ENCODE data around the gene DYNC1I1.
"Not testable (repeated sequence)": the region's sequence is repeated elsewhere in the genome, so short reads cannot be mapped to it uniquely, and the experiment has no call there.

The DYNC1I1 gene

DNA sequence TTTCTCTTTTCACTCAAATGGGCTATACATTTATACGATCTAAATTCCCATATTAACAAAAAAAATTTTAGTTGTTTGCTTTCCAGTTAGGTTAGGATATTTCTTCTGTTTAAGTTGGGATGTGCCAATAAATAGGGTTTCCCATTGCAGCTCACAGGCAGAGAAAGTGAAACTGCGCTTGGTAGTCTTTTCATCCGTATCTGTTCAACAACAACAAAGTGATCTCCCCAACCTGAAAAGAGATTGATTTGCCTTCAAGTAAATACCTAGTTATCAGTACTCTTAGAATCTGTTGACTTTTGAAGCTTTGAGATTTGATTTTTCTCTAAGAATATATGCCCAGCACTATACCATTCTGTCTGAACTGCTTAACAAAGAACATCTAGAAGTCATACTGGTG, 143.4 kb downstream of the DYNC1I1 start:
- DNase-seq: no peak

DNA sequence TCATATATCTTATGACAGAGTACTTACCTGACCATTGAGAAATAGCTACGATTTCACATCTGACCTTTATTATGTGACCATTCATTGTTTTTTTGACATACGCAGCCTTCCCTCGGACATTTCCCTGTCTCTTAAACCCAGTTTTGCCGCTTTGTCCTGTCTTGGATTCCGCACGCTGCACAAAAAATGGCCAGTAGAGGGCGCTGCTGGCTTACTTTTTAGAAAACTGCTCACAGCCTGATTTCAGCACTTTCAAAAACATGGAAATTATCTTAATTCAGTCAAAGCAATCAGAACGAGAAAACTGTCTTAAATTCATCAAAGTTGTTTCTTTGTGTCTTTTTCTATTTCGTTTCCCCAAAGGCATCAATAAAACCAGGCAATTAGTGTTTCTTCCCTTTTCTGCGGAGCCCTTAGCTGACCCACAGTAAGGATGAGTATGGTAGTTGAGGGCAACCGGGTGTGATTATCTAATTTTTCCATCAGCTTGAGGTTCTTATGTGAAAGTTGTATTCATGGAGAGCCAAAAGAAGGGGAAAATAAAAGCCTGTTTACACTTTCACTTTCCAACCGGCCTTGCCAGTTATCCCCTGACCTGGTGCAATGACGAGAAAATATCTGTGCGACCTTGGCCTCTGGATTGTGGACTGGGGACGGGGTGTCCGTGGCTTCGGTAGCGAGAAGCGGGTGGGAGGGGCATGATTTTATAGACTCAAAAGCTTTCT, 144.4 kb downstream of the DYNC1I1 start:
- DNase-seq: peak; percentile 6 to 68 (median 54)

DNA sequence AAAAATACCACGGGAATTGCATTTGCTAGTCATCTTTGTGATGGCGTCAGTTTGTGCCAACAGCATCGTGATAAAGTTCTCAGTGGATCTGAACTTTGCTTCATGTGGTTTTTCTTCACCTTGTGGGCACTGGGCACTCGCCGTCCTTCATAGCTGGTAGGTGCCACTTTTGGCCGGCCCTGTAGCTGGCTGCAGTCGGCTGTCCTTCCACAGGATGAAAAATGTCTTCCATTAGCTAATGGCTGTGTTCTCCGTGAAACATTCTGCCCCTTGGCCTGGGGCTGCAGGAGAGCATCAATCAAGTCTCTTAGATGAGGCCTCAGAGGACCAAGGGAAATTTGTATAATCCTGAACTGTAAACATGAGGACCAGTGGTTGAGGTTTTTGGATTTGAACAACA, 145.3 kb downstream of the DYNC1I1 start:
- no peak for DNase-seq

DNA sequence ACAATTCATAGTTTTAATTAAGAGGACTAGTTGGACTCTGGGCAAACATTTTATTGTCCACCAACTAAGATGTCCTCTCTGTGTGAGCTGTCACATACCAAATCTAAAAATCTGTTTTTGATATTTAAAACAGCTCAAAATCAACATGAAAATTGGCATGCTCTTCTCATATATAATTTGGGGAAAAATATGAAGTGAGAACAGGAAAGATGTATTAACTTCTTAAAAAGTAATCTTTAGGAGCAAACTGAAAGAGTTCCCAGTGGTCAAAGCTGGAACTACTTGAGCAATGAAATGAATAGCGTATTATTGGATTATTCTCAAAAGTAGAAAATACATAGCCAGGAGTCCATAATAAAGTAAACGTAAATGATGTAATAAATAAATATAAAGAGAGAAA, 147.2 kb downstream of the DYNC1I1 start:
- no peak for DNase-seq

- DNase-seq: peak in 1 of 5 experiments; percentile 56
Observed at GRCh38 chr7:95921543-95921942, 149.2 kb downstream of the DYNC1I1 start.

DNA sequence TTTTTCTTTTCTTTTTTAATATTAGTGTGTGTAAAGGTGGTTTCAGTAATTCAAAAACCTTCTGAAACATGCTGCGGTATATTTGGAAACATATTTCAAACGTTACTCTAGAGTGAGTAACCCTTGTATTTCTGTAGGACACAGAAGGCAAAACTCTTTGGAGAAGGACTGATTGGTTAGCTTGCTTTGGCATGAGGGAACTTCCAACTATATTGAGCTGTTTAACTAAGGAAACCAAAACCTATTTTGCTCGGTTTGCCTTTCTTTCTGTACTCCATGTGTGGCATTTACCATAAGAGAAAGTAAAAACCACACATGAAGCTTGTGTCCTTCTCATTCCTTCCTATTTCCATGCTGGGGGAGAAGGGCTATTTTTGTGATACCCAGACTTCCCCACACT, 149.8 kb downstream of the DYNC1I1 start:
- DNase-seq: no peak

- DNase-seq: no peak
Observed at GRCh38 chr7:95925236-95925635, 152.9 kb downstream of the DYNC1I1 start.

DNA sequence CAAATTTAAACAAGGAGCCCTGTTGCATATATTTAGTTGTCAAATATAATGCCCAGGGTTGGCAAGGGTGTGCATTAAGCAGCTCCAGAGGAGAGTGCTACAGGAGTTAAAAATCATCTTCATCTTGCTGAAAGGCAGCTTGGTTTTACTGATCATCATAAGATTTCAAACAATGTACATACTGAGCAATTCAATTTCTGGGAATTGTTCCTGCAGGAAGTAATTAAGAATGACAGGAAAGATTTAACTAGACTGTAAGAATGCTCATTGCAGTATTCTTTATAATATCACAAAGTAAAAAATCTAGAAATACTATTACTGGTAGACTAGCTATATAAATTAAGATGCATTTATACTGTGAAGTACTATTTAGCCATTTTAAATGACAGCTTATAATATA, 153.6 kb downstream of the DYNC1I1 start:
- no peak for DNase-seq

DNA sequence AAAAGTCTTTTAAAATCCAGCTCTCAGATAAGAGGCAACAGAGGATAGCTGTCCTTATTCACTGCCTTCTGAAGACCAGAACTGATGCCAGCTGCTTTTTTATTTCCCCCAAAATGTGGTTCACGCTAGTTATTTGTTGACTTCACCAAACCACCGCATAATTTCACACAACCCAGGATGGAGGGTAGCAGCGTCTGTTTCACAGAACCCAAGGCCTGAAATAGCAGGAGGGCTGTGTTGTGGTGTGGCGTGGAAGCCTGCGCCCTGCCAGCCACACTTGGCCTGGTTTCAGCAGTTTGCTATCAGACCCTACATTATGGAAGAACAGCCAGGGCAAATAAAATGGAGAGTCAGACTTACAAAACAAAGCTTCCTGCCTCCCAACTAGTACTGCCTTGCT, 155.4 kb downstream of the DYNC1I1 start:
- DNase-seq: peak in 1 of 5 experiments; percentile 25

DNA sequence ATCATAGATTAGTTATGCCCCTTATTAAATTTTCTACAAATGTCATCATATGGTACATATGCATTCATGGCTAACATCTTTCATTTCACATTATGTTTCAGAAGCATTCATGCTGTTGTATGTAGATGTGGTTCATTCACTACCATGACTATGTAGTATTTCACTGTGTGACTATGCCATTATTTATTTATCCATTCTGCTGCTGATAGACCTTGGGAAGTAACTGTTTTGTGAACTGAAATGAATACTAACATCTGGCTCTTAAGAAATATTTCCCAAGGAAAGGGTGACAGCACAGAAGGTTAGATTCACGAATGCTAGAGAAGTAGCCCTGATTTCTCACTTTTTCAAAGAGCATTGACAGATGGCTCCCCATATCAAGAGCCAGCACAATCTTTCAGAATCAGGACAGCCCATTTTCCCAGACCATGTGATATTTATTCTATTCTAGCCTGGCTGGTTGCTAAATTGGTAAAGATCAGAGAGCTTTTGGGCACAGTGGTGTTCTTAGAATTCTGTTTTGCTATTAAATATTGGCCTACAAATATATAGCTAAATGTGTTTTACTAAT, 157.4 kb downstream of the DYNC1I1 start:
- DNase-seq: no peak

- no peak for DNase-seq
Observed at GRCh38 chr7:95931460-95932232, 159.3 kb downstream of the DYNC1I1 start.

DNA sequence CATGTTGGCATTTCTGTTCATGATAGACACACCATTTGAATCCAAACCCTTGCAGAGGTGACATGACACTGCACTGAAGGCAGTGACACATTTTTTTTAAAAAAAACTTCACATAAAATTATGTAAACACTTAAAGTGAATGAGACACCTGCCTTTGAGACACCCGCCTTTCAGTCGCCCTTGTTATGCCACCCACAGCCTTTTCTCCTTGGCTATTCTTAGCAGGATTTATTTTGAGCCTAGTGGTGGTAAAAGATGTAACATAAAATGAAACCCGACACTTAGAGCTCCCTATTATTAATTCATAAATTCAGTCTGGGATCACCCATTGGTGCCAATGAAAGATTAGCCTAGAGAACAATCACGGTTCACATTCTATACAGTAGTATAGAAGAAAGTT, 161.3 kb downstream of the DYNC1I1 start:
- DNase-seq: no peak

DNA sequence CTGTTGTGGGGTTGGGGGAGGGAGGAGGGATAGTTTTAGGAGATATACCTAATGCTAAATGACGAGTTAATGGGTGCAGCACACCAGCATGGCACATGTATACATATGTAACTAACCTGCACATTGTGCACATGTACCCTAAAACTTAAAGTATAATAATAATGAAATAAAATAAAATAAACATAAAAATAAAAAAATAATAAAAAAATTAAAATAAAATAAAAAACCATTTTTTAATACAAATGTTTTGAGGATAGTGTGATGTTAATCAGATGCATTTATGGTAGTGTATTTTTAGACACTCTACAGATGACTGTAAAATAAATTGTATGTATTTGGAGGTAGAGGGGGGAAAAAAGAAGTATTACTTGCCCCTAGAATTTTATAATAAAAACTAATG, 172.5 kb downstream of the DYNC1I1 start:
- not testable (repeated sequence) for DNase-seq

DNA sequence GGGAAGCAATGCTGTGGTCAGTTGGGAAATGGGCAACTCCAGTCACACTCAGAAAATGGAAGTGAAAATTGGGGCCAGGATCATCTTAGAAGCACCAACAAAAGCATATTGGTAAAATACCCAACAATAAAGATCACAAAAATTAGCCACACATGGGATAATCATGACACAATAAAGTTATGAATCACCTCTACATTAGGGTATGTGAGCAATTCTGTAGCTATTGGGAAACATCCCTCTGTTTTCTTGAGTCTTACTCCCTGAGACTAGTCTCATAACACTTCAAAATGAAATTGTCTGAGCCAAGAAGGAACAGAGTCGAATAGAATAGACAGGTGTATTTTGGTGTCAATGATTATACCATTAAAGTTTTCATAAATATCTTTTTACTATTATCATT, 178.3 kb downstream of the DYNC1I1 start:
- DNase-seq: no peak

DNA sequence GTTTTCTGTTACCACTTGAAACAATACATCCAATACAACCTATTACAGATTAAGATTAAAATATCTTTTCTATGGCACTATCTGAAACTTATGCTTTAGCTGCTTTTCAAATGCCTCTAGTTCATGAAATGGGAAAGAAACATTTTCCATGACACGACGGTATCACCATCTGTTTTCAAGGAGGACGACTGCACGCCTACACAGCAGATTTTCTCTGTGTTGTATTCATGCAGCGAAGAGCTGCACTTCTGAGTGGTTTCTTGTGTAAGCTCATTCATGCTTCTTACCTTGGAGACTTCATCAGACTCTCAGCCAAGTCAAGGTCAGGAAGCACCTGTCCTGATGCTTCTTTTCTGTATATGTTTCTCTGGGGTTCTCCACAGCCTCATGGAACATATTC, 179.2 kb downstream of the DYNC1I1 start:
- DNase-seq: no peak

- DNase-seq: no peak
Observed at GRCh38 chr7:95951997-95952795, 179.8 kb downstream of the DYNC1I1 start.

DNA sequence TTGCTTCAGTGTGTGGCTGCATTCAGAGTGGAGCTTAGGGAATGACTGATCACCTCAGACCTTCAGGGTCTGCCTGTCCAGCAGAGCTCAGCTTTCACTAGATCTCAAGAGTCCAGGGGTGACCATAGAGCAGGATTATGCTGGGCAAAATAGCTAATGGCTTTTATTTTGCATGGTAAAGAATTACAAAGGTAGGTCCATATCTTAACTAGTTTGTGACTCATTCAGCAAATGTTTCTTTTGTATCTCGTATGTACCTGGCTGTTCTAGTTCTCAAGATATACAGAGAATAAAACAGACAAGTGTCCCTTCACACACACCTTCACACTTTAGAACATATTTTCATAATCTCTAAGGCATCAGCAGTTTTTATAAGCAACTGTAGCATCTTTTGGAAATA, 180.5 kb downstream of the DYNC1I1 start:
- DNase-seq: no peak

DNA sequence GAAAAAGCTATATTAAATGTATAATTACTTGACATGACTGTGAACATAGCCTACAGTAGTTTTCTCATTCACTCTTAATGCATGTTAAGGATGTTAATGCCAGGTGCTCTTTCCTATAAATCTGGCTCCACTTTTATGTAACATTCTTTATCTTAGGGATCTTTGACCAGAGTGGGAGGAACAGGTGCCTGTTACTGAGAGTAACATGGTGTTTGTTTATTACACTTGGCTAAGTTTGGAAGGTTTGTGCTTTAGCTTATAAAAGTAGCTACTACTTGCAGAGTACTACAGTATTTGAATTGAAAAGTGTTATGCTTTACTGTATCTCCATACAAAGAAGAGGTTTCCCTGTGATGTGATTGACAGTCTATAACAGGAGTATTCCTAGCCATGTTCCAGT, 183.4 kb downstream of the DYNC1I1 start:
- DNase-seq: no peak

DNA sequence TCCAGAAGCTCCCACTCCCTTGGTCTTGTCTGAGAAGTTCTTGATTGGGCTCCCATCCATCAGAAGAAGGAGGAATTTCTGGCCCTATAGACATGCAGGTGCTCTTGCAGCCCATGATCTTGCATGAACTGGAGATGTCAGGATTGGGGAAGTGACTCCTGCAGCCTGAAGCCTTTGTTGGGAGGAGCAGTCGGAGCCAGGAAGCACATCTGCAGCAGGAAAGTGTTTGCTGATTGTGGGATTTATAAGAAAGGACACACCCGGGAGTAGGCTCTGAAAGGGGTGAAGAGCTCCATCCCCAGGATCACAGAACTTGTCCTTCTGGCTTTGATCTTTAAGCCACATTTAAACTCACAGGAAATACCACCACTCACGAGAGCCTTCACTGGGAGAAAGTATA, 185.2 kb downstream of the DYNC1I1 start:
- no peak for DNase-seq

DNA sequence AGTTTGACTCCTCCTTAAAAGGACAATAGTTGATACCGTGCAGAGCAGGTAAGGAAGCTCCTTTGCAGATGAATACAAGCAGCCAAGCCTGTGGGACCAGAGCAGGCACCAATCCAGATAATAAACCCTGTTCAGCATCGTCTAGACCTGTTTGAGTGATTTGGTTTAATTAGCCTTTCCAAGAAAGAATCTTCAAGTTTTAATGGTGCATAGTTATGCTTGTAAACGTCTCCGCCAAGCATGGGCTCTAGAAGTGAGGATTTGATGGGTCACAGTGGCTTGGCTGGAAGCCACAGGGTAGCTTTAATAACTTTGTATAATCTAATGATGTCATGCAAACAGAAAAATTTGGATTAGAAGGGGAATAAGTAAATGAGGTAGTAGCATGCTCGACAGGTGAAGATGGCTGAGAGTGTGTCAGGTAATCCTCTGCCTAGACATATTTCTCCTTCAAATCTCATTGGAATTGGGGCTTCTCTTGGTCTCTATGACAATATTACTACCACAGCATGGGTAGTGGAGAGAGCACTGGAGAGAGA, 188.4 kb downstream of the DYNC1I1 start:
- no peak for DNase-seq

- DNase-seq: no peak
Observed at GRCh38 chr7:95963446-95963990, 191.2 kb downstream of the DYNC1I1 start.

GRCh38 chr7:95971716-95972115, 199.4 kb downstream of the DYNC1I1 start:
- no peak for DNase-seq

DNA sequence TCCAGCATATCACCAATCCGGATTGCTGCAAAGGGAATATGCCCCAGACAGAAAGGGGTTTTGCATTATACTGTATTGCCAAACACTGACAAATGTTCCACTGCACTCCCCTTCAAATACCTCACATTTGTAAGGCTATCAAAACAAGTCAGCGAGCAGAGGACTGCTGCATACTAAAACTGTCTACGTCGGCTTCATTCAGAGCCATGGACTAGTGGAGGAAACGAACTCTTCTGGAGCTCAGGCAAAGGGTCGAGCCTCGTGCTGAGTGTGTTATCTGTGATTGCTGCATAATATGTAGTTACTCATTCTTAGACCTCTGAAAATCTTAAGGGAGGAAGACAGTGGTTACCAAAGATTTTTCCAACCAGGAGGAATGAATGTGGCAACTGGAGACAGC, 200.2 kb downstream of the DYNC1I1 start:
- no peak for DNase-seq
